Breast epithelium (tissue), 3 donors: ENCODE measurements around the gene FAM222A.

ENCODE experiments used
- POLR2A ChIP-seq: fragments of 450-650 bp; IDR thresholded peaks from one replicate; pipeline ENCODE4 v1.6.1; 2016; ENCODE audit warnings: antibody characterized with exemption, mild to moderate bottlenecking, moderate library complexity
- POLR2AphosphoS5 ChIP-seq, 3 donors: sonication (generic); formaldehyde crosslinking; IDR thresholded peaks; one replicate each; pipeline ENCODE4 v1.6.1; 2017; ENCODE audit warnings: antibody characterized with exemption in 3 of 3
- TF ChIP-seq, protein P1 (sequence below), 3 donors: fragments of 450-650 bp; IDR thresholded peaks; one replicate each; pipeline ENCODE4 v1.5.1; 2016 to 2017; ENCODE audit warnings: antibody characterized with exemption in 3 of 3, mild to moderate bottlenecking in 3 of 3, moderate library complexity in 3 of 3

DNA sequence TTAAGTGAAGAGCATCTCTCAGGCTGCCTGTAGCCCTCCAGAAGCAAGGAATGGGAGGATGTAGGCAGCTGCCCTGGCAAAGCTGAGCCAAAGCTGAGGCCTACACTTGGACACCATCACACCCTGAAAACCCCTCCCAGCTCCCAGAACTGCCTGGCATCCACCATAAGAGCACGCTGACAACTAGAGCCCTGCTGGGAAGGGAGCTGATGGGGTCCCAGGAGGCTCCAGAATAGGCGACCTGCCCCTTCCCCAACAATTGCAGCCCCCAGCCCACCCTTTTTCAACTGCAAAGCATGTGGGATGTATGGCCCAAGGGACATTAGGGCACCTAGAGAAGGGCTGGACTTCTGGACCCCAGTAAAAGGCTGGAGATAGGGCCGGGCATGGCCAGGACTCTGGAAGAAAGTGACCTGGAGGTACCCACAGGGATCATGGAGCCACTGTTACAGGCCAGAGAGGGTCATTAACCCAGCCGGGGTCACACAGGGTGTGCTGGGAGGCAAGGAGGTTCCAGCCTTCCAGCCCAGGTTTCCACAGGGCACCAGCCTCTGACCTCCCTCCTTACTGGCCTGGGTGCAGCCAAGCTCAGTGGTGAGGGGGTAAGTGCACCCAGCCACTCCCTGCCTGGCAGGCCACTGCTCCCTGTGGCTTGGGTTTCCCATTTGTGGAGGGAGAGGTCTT, 27.8 kb downstream of the FAM222A start:
- TF ChIP-seq, protein P1, sequence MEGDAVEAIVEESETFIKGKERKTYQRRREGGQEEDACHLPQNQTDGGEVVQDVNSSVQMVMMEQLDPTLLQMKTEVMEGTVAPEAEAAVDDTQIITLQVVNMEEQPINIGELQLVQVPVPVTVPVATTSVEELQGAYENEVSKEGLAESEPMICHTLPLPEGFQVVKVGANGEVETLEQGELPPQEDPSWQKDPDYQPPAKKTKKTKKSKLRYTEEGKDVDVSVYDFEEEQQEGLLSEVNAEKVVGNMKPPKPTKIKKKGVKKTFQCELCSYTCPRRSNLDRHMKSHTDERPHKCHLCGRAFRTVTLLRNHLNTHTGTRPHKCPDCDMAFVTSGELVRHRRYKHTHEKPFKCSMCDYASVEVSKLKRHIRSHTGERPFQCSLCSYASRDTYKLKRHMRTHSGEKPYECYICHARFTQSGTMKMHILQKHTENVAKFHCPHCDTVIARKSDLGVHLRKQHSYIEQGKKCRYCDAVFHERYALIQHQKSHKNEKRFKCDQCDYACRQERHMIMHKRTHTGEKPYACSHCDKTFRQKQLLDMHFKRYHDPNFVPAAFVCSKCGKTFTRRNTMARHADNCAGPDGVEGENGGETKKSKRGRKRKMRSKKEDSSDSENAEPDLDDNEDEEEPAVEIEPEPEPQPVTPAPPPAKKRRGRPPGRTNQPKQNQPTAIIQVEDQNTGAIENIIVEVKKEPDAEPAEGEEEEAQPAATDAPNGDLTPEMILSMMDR (IDR thresholded peaks at IDR 0.05) = no peak
- no peak for TF ChIP-seq POLR2A
- TF ChIP-seq POLR2AphosphoS5 (IDR thresholded peaks at IDR 0.05) = no peak
